IMR-90 (cell line): ENCODE data around the gene SPATA13. TPM values are rescaled to one million over a fixed set of nuclear protein-coding genes. Genes with fewer than 3 reads are reported as not detected.

Experiments
- ATAC-seq: fragments of 200-7000 bp; cut with Tn5 transposase; 2 replicates; pipeline ENCODE4 v1.9.1; 2020; ENCODE audit warnings: low read depth, mild to moderate bottlenecking, moderate library complexity
- BruUV-seq: library from RNA; stranded (reverse); fragments of 400-500 nt; replicated peaks from 2 replicates; lab custom pipeline; 2021; lab: Mats Ljungman, UMichigan
- CTCF ChIA-PET: fragments of 300-600 bp; formaldehyde crosslinking; extraction: SDS; loops from one replicate; lab custom pipeline; 2021; ENCODE audit warnings: antibody characterized with exemption; lab: Yijun Ruan, JAX
- POLR2A ChIA-PET: fragments of 300-600 bp; sonication (Branson Sonifier 250); formaldehyde crosslinking; loops from one replicate; lab custom pipeline; 2022; ENCODE audit warnings: antibody characterized with exemption; ENCODE audit not compliant: unreplicated experiment; lab: Charles Lee
- DNase-seq: peaks from one replicate; pipeline ENCODE4 v3.0.0; 2013
- H2AFZ ChIP-seq: replicated peaks from 2 replicates; pipeline ENCODE3; 2013; ENCODE audit warnings: low read length, mild to moderate bottlenecking; ENCODE audit not compliant: poor library complexity
- H2AK5ac ChIP-seq: 2 replicates; pipeline ENCODE4 v1.6.1; 2013; ENCODE audit warnings: low read depth, low read length, inconsistent platforms
- H2AK9ac ChIP-seq: replicated peaks from 2 replicates; pipeline ENCODE3; 2013; ENCODE audit warnings: mild to moderate bottlenecking, low read depth, low read length, moderate library complexity; ENCODE audit not compliant: poor library complexity
- H2BK120ac ChIP-seq: 2 replicates; pipeline ENCODE4 v1.6.1; 2013; ENCODE audit warnings: low read depth, low read length, inconsistent platforms
- H2BK15ac ChIP-seq: 3 replicates; pipeline ENCODE4 v1.6.1; 2013; ENCODE audit warnings: low read depth, low read length, inconsistent platforms
- H2BK20ac ChIP-seq: 2 replicates; pipeline ENCODE4 v1.6.1; 2013; ENCODE audit warnings: low read depth, mild to moderate bottlenecking, inconsistent platforms, low read length, moderate library complexity
- H2BK5ac ChIP-seq: 2 replicates; pipeline ENCODE4 v1.6.1; 2013; ENCODE audit warnings: mild to moderate bottlenecking, low read depth, low read length, inconsistent platforms; ENCODE audit not compliant: poor library complexity, severe bottlenecking
- H3K14ac ChIP-seq: replicated peaks from 2 replicates; pipeline ENCODE4 v1.6.1; 2013; ENCODE audit warnings: low read depth, low read length, inconsistent platforms
- H3K18ac ChIP-seq: 2 replicates; pipeline ENCODE4 v1.6.1; 2013; ENCODE audit warnings: low read depth, low read length, control low read depth
- H3K23ac ChIP-seq: 2 replicates; pipeline ENCODE4 v1.6.1; 2013; ENCODE audit warnings: low read depth, low read length, inconsistent platforms
- H3K27ac ChIP-seq: 2 replicates; pipeline ENCODE4 v1.5.1; 2013; ENCODE audit warnings: mild to moderate bottlenecking, control low read depth, low read length; ENCODE audit not compliant: insufficient read depth
- H3K27me3 ChIP-seq: 2 replicates; pipeline ENCODE4 v1.6.1; 2013; ENCODE audit warnings: low read length; ENCODE audit not compliant: control insufficient read depth, insufficient read depth
- H3K36me3 ChIP-seq: 2 replicates; pipeline ENCODE4 v1.6.1; 2013; ENCODE audit warnings: low read length, mixed read lengths; ENCODE audit not compliant: control insufficient read depth, insufficient read depth
- H3K4ac ChIP-seq: 2 replicates; pipeline ENCODE4 v1.6.1; 2013; ENCODE audit warnings: low read depth, low read length, inconsistent platforms
- H3K4me1 ChIP-seq: 2 replicates; pipeline ENCODE4 v1.6.1; 2013; ENCODE audit warnings: low read length, mixed read lengths; ENCODE audit not compliant: control insufficient read depth, insufficient read depth
- H3K4me2 ChIP-seq: 2 replicates; pipeline ENCODE4 v1.6.1; 2013; ENCODE audit warnings: low read depth, mild to moderate bottlenecking, control low read depth, low read length, moderate library complexity
- H3K4me3 ChIP-seq: 2 replicates; pipeline ENCODE4 v1.5.1; 2013; ENCODE audit warnings: low read depth, mild to moderate bottlenecking, control low read depth, low read length, moderate library complexity; ENCODE audit not compliant: insufficient read depth
- H3K56ac ChIP-seq: 2 replicates; pipeline ENCODE4 v1.6.1; 2013; ENCODE audit warnings: low read length, inconsistent platforms; ENCODE audit not compliant: insufficient read depth; ENCODE audit errors: extremely low read depth
- H3K79me1 ChIP-seq, 2 experiments: 2 replicates each; pipeline ENCODE4 v1.6.1; 2013; ENCODE audit warnings: low read length in 2 of 2, inconsistent platforms in 1 of 2, low read depth in 1 of 2
- H3K9ac ChIP-seq: 2 replicates; pipeline ENCODE4 v1.6.1; 2013; ENCODE audit warnings: low read depth, low read length, control low read depth
- H3K9me1 ChIP-seq: 2 replicates; pipeline ENCODE4 v1.6.1; 2013; ENCODE audit warnings: low read length, inconsistent platforms; ENCODE audit not compliant: insufficient read depth
- H3K9me3 ChIP-seq: 2 replicates; pipeline ENCODE4 v1.6.1; 2013; ENCODE audit warnings: low read length; ENCODE audit not compliant: control insufficient read depth, insufficient read depth
- H4K20me1 ChIP-seq: 2 replicates; pipeline ENCODE4 v1.6.1; 2013; ENCODE audit warnings: low read length, inconsistent platforms; ENCODE audit not compliant: insufficient read depth
- H4K5ac ChIP-seq: 2 replicates; pipeline ENCODE4 v1.6.1; 2013; ENCODE audit warnings: mild to moderate bottlenecking, low read depth, low read length, control low read depth
- H4K8ac ChIP-seq, 2 experiments: 2 replicates each; pipeline ENCODE4 v1.6.1; 2013; ENCODE audit warnings: low read depth in 2 of 2, low read length in 2 of 2, control low read depth in 1 of 2, inconsistent platforms in 1 of 2
- H4K91ac ChIP-seq: 2 replicates; pipeline ENCODE4 v1.6.1; 2013; ENCODE audit warnings: low read depth, low read length, inconsistent platforms; ENCODE audit not compliant: insufficient read depth
- BHLHE40 ChIP-seq: fragments of 150-350 bp; IDR thresholded peaks from 2 replicates; pipeline ENCODE4 v1.6.1; 2016; ENCODE audit warnings: mild to moderate bottlenecking, low read depth, low read length
- CEBPB ChIP-seq: IDR thresholded peaks from 2 replicates; pipeline ENCODE4 v1.6.1; 2012; ENCODE audit warnings: low read depth, low read length, improper control_type of control experiment
- CHD1 ChIP-seq: IDR thresholded peaks from 2 replicates; pipeline ENCODE4 v1.6.1; 2012; ENCODE audit warnings: low read depth, low read length, improper control_type of control experiment
- FOS ChIP-seq: fragments of 150-350 bp; IDR thresholded peaks from 2 replicates; pipeline ENCODE4 v1.6.1; 2016; ENCODE audit warnings: low read depth, low read length
- MAFK ChIP-seq: IDR thresholded peaks from 2 replicates; pipeline ENCODE4 v1.6.1; 2012; ENCODE audit warnings: low read depth, low read length, improper control_type of control experiment
- MAZ ChIP-seq: IDR thresholded peaks from 2 replicates; pipeline ENCODE4 v1.6.1; 2012; ENCODE audit warnings: low read depth, mild to moderate bottlenecking, low read length, improper control_type of control experiment, moderate library complexity, borderline replicate concordance
- NFE2L2 ChIP-seq: fragments of 150-350 bp; IDR thresholded peaks from 2 replicates; pipeline ENCODE4 v1.6.1; 2016; ENCODE audit warnings: low read depth, mild to moderate bottlenecking, low read length
- POLR2A ChIP-seq: IDR thresholded peaks from 2 replicates; pipeline ENCODE4 v1.6.1; 2012; ENCODE audit warnings: mild to moderate bottlenecking, low read depth, low read length
- RAD21 ChIP-seq: IDR thresholded peaks from 2 replicates; pipeline ENCODE4 v1.6.1; 2012; ENCODE audit warnings: low read length, improper control_type of control experiment
- RCOR1 ChIP-seq: IDR thresholded peaks from 2 replicates; pipeline ENCODE4 v1.6.1; 2012; ENCODE audit warnings: mild to moderate bottlenecking, low read length, improper control_type of control experiment; ENCODE audit not compliant: insufficient replicate concordance
- RFX5 ChIP-seq: IDR thresholded peaks from 2 replicates; pipeline ENCODE4 v1.8.0; 2012; ENCODE audit warnings: low read depth, mild to moderate bottlenecking, low read length, moderate library complexity
- SMC3 ChIP-seq: fragments of 150-350 bp; IDR thresholded peaks from 2 replicates; pipeline ENCODE4 v1.6.1; 2016; ENCODE audit warnings: low read depth, mild to moderate bottlenecking, antibody characterized with exemption, low read length, moderate library complexity
- WGBS, 2 experiments: methylation state at CpG; one replicate each; pipeline versions ENCODE4 v1.1.5 to v1.1.7; 2013; ENCODE audit warnings: missing lambda C conversion rate in 2 of 2; ENCODE audit not compliant: insufficient read length in 1 of 2; ENCODE audit errors: extremely low coverage in 2 of 2; 5-methylcytosine and 5-hydroxymethylcytosine counted together
- dilution Hi-C: fragments of 300-500 bp; cut with HindIII; formaldehyde crosslinking; loops from one replicate; pipeline ENCODE4 v1.14.3; 2018; ENCODE audit warnings: low sequenced_read_pairs; ENCODE audit not compliant: unreplicated experiment
- in situ Hi-C: fragments of 300-500 bp; cut with MboI; formaldehyde crosslinking; loops from 3 replicates; pipeline ENCODE4 v1.14.3; 2019; ENCODE audit warnings: low sequenced_read_pairs, inconsistent platforms, mixed read lengths
- intact Hi-C: fragments of 100-400 bp; cut with micrococcal nuclease; formaldehyde crosslinking; loops from 2 replicates; pipeline ENCODE4 v1.10.0; 2022
- polyA plus RNA-seq, 3 experiments: library from polyadenylated mRNA; depleted of rRNA; stranded (reverse); fragments of >200 nt; gene quantifications; 2 replicates each; pipeline ENCODE4 v1.2.3, GENCODE V29; 2012; ENCODE audit warnings: low replicate concordance in 1 of 3
- total RNA-seq: library from RNA; depleted of rRNA; stranded (reverse); fragments of >200 nt; gene quantifications from 2 replicates; pipeline ENCODE4 v1.2.3, GENCODE V29; 2012
- TF ChIP-seq, protein P1 (sequence below): fragments of 150-350 bp; IDR thresholded peaks from 2 replicates; pipeline ENCODE4 v1.6.1; 2017; ENCODE audit warnings: mild to moderate bottlenecking, antibody characterized with exemption, low read length, low read depth
- TF ChIP-seq, protein P2 (sequence below): conservative IDR thresholded peaks from 2 replicates; pipeline ENCODE4 v1.5.1; 2012; ENCODE audit warnings: mild to moderate bottlenecking, low read depth, low read length, improper control_type of control experiment
- TF ChIP-seq, protein P3 (sequence below): fragments of 150-350 bp; IDR thresholded peaks from 2 replicates; pipeline ENCODE4 v1.6.1; 2016; ENCODE audit warnings: low read depth, mild to moderate bottlenecking, low read length, moderate library complexity, borderline replicate concordance

Gene SPATA13
- total and polyA plus RNA-seq, 2 of the 4 experiments (the other 2 are of a cell fraction), result 10.5 to 12.5 TPM

DNA sequence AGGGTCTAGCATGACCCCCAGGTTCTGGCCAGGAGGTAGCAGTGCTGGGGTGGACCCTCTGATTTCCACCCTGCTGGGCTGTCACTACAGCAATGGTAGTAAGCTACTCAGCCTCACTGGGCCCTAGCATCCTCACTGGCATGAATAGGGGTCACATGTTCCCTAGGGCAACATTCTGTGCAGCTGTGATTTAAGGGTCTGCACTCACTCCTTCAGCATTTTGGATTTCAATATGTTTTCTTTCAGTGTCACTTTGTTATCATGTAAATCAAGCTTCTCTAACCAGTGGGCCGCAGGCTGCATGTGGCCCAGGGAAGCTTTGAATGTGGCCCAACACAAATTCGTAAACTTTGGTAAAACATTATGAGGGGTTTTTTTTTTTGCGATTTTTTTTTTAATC, 57.8 kb downstream of the SPATA13 start:
- Histone ChIP-seq H3K14ac (no peak overlapping the region), H3K9me1 (peaks cover 17% of the 10 kb centered on the region), H2BK20ac (no peak overlapping the region), H2BK120ac (no peak overlapping the region), H3K18ac (no peak overlapping the region), H2AFZ (no peak overlapping the region), H2AK9ac (peak overlapping the region; percentile 20), H3K56ac (no peak overlapping the region), H3K27ac (no peak overlapping the region), H2AK5ac (peak overlapping the region; percentile 15), H3K23ac (no peak overlapping the region), H4K20me1 (0 out of 2 replicates have a peak, but pooled peaks cover 3% of the 10 kb centered on the region), H2BK15ac (no peak overlapping the region), H4K91ac (no peak overlapping the region; the same call in 1 of the 2 replicates), H3K4me3 (no peak overlapping the region), H3K4me1 (peaks cover 13% of the 10 kb centered on the region), H4K8ac (no peak overlapping the region), H3K9ac (no peak overlapping the region), H4K5ac (no peak overlapping the region; the same call in 1 of the 2 replicates), H3K9me3 (no peaks in the 10 kb centered on the region), H2BK5ac (no peak overlapping the region), H3K27me3 (no peaks in the 10 kb centered on the region), H3K4me2 (no peak overlapping the region), H3K79me1 (peaks cover 32 to 63% of the 10 kb centered on the region in 2 experiments), H3K4ac (peak overlapping the region; percentile 42; the same call in 1 of the 2 replicates), H3K36me3 (peaks cover 4% of the 10 kb centered on the region)
- DNase-seq (no peak), ATAC-seq (no peak)
- CTCF ChIA-PET, result interaction anchor here (0.6 to 1.4 kb wide), 6 partner anchors 17 to 258 kb away, joined by 3 to 17 read pairs (median 6); no protein-coding TSS in a partner anchor
- TF ChIP-seq RAD21 (no peak), SMC3 (no peak), RCOR1 (no peak), CHD1 (no peak), RFX5 (no peak), BHLHE40 (no peak), MAZ (no peak), FOS (no peak), CEBPB (no peak), NFE2L2 (no peak), POLR2A (no peak), MAFK (no peak)
- TF ChIP-seq, protein P1, sequence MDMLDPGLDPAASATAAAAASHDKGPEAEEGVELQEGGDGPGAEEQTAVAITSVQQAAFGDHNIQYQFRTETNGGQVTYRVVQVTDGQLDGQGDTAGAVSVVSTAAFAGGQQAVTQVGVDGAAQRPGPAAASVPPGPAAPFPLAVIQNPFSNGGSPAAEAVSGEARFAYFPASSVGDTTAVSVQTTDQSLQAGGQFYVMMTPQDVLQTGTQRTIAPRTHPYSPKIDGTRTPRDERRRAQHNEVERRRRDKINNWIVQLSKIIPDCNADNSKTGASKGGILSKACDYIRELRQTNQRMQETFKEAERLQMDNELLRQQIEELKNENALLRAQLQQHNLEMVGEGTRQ, result no peak
- TF ChIP-seq, protein P2, sequence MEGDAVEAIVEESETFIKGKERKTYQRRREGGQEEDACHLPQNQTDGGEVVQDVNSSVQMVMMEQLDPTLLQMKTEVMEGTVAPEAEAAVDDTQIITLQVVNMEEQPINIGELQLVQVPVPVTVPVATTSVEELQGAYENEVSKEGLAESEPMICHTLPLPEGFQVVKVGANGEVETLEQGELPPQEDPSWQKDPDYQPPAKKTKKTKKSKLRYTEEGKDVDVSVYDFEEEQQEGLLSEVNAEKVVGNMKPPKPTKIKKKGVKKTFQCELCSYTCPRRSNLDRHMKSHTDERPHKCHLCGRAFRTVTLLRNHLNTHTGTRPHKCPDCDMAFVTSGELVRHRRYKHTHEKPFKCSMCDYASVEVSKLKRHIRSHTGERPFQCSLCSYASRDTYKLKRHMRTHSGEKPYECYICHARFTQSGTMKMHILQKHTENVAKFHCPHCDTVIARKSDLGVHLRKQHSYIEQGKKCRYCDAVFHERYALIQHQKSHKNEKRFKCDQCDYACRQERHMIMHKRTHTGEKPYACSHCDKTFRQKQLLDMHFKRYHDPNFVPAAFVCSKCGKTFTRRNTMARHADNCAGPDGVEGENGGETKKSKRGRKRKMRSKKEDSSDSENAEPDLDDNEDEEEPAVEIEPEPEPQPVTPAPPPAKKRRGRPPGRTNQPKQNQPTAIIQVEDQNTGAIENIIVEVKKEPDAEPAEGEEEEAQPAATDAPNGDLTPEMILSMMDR, result no peak
- TF ChIP-seq, protein P3, sequence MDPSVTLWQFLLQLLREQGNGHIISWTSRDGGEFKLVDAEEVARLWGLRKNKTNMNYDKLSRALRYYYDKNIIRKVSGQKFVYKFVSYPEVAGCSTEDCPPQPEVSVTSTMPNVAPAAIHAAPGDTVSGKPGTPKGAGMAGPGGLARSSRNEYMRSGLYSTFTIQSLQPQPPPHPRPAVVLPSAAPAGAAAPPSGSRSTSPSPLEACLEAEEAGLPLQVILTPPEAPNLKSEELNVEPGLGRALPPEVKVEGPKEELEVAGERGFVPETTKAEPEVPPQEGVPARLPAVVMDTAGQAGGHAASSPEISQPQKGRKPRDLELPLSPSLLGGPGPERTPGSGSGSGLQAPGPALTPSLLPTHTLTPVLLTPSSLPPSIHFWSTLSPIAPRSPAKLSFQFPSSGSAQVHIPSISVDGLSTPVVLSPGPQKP, result no peak
- dilution Hi-C loops (no loop called here), intact Hi-C loops (no loop called here), in situ Hi-C loops (no loop called here)
- whole genome bisulfite sequencing, 2 experiments, result no CpG with 5 or more reads among the region's 3 CpGs
- POLR2A ChIA-PET, result interaction anchor here (0.7 kb wide), 1 partner anchor 213 kb away, joined by 14 read pairs; no protein-coding TSS in a partner anchor
- BruUV-seq, result no TSS peak
